Psoas muscle (tissue), 8 donors: ENCODE measurements around the gene SBK1. TPM values are rescaled to one million over a fixed set of nuclear protein-coding genes. Genes with fewer than 3 reads are reported as not detected.

Experiments used
- ATAC-seq, 4 donors: fragments of 200-7000 bp; cut with Tn5 transposase; one replicate each; pipeline ENCODE4 v1.9.1; 2020; ENCODE audit warnings: moderate library complexity in 3 of 4, mild to moderate bottlenecking in 2 of 4
- DNase-seq, 2 donors: peaks; one replicate each; pipeline ENCODE4 v3.0.0-alpha.2; 2020
- H3K27ac ChIP-seq: fragments of 200-600 bp; one replicate; pipeline ENCODE4 v1.8.0; 2022
- H3K27me3 ChIP-seq, 3 donors: fragments of 200-600 bp in 1 of 3; one replicate each; pipeline versions ENCODE4 v1.6.1 to v1.8.0; 2013 to 2022; ENCODE audit warnings: low read length in 2 of 3, mild to moderate bottlenecking in 2 of 3, moderate library complexity in 1 of 3; ENCODE audit not compliant: insufficient read depth in 3 of 3
- H3K36me3 ChIP-seq, 2 donors: fragments of 200-600 bp in 1 of 2; one replicate each; pipeline versions ENCODE4 v1.6.1 to v1.8.0; 2013 to 2022; ENCODE audit warnings: low read depth in 1 of 2, mild to moderate bottlenecking in 1 of 2, moderate library complexity in 1 of 2; ENCODE audit not compliant: insufficient read depth in 1 of 2
- H3K4me1 ChIP-seq: fragments of 200-600 bp; one replicate; pipeline ENCODE4 v1.8.0; 2022
- H3K4me3 ChIP-seq: fragments of 200-600 bp; one replicate; pipeline ENCODE4 v1.8.0; 2022; ENCODE audit warnings: mild to moderate bottlenecking
- H3K9me3 ChIP-seq: fragments of 200-600 bp; one replicate; pipeline ENCODE4 v1.8.0; 2022
- CTCF ChIP-seq: fragments of 200-600 bp; IDR thresholded peaks from one replicate; pipeline ENCODE4 v1.8.0; 2022; ENCODE audit warnings: antibody characterized with exemption
- WGBS, 3 donors: extraction: QIAGEN DNeasy Blood & Tissue Kit; methylation state at CpG; one replicate each; pipeline versions ENCODE4 v1.1.6 to v1.1.7; 2013; 5-methylcytosine and 5-hydroxymethylcytosine counted together
- intact Hi-C, 2 donors: fragments of 100-400 bp; cut with DNase I; formaldehyde crosslinking; loops; one replicate each; pipeline versions ENCODE4 v1.11.0 to v1.14.2; 2022
- polyA plus RNA-seq, 3 donors: library from polyadenylated mRNA; stranded (reverse); fragments of 200-250 nt; gene quantifications; one replicate each; pipeline ENCODE4 v1.2.3, GENCODE V29; 2013
- total RNA-seq, 4 donors: library from RNA; stranded (reverse); fragmentation: NEBNext Ultra II Directional in 2 of 4; extraction: Animal tissue kit (Norgen Biotek cat#: 25700) in 2 of 4; gene quantifications; one replicate each; pipeline versions ENCODE4 v1.2.1 to v1.2.4, GENCODE V29; 2021 to 2023
- donor health status: healthy with polysubstance abuse.
- donor health status: DM: no; HTN: no; CAD: no; lungs with moderate emphysema.
- donor health status: Bipolar disorder and iron deficiency.
- donor health status: healthy.
- donor health status: DM: yes; HTN: yes; CAD: no.
- donor health status: DM: no; HTN: no; CAD: no.
- donor health status: DM: no; HTN: no; CAD: no.
- donor health status: DM: yes; HTN: yes; CAD: no.

Gene SBK1
- total and polyA plus RNA-seq, 7 donors, result 1.3 to 20.6 (median 5.3) TPM

- DNase-seq (no peak), ATAC-seq (no peak)
- H3K9me3 ChIP-seq, result no peaks in the 10 kb centered on the region
- H3K4me1 ChIP-seq, result peaks cover 10% of the 10 kb centered on the region
- whole genome bisulfite sequencing, 3 donors, result 61 to 74% (median 72%) methylated on average over 4 of the region's 4 CpGs
- intact Hi-C loops, result no loop called here
- no peak overlapping the region for H3K27ac ChIP-seq
- no peak overlapping the region for H3K4me3 ChIP-seq
- no peaks in the 10 kb centered on the region for H3K27me3 ChIP-seq
- H3K36me3 ChIP-seq, result no peaks in the 10 kb centered on the region
- no peak for TF ChIP-seq CTCF
These were observed 6.2 kb downstream of the SBK1 start for GRCh38 chr16:28298511-28298878.

GRCh38 chr16:28300327-28300726 lies 8.0 kb downstream of the SBK1 start:
- TF ChIP-seq CTCF, result no peak
- WGBS, 3 donors, result 88 to 94% (median 90%) methylated on average over 5 of the region's 5 CpGs

GRCh38 chr16:28301154-28301553 lies 8.8 kb downstream of the SBK1 start:
- DNase-seq (peak in 1 of 2 donors; percentile 69), ATAC-seq (peak; percentile 89 to 98 (median 96))
- Histone ChIP-seq H3K4me1 (peaks cover 10% of the 10 kb centered on the region), H3K4me3 (no peak overlapping the region), H3K27me3 (no peaks in the 10 kb centered on the region), H3K36me3 (no peaks in the 10 kb centered on the region), H3K9me3 (no peaks in the 10 kb centered on the region), H3K27ac (peak overlapping the region; percentile 18)
- 23 to 41% (median 35%) methylated on average over 6 of the region's 6 CpGs for WGBS, 3 donors
- intact Hi-C loops, result no loop called here
- TF ChIP-seq CTCF, result no peak

More at GRCh38 chr16:28300327-28300726, 8.0 kb downstream of the SBK1 start:
- Histone ChIP-seq H3K9me3 (no peaks in the 10 kb centered on the region), H3K27ac (peak overlapping the region; percentile 18), H3K27me3 (no peaks in the 10 kb centered on the region), H3K36me3 (no peaks in the 10 kb centered on the region), H3K4me1 (peaks cover 10% of the 10 kb centered on the region), H3K4me3 (no peak overlapping the region)
- intact Hi-C loops, result no loop called here
- no peak for ATAC-seq
- no peak for DNase-seq

- no peak for TF ChIP-seq CTCF
- no peak for DNase-seq
- H3K36me3 ChIP-seq, result no peaks in the 10 kb centered on the region
- H3K4me3 ChIP-seq, result no peak overlapping the region
- ATAC-seq, result no peak
- 81 to 83% (median 83%) methylated on average over 2 of the region's 2 CpGs for WGBS, 3 donors
- no peaks in the 10 kb centered on the region for H3K27me3 ChIP-seq
- no peaks in the 10 kb centered on the region for H3K9me3 ChIP-seq
- peaks cover 10% of the 10 kb centered on the region for H3K4me1 ChIP-seq
- intact Hi-C loops, result no loop called here
- H3K27ac ChIP-seq, result peak overlapping the region; percentile 18
These were observed 9.3 kb downstream of the SBK1 start for GRCh38 chr16:28301620-28302019.

- intact Hi-C loops, result no loop called here
These were observed 10.8 kb downstream of the SBK1 start for GRCh38 chr16:28303132-28303531.

More at GRCh38 chr16:28303132-28303531, 10.8 kb downstream of the SBK1 start:
- Histone ChIP-seq H3K27ac (no peak overlapping the region), H3K4me1 (peaks cover 10% of the 10 kb centered on the region), H3K27me3 (no peaks in the 10 kb centered on the region), H3K36me3 (no peaks in the 10 kb centered on the region), H3K9me3 (no peaks in the 10 kb centered on the region), H3K4me3 (no peak overlapping the region)
- ATAC-seq, result no peak
- no peak for TF ChIP-seq CTCF
- no peak for DNase-seq
